ENCODE results near the gene CNTNAP2. TPM values are rescaled to one million over a fixed set of nuclear protein-coding genes. Genes with fewer than 3 reads are reported as not detected.
"Not testable (repeated sequence)": the region's sequence is repeated elsewhere in the genome, so short reads cannot be mapped to it uniquely, and the experiment has no call there.

CNTNAP2 gene
- total RNA-seq, 1 experiment from 2014 or later = 42.5 TPM

DNA sequence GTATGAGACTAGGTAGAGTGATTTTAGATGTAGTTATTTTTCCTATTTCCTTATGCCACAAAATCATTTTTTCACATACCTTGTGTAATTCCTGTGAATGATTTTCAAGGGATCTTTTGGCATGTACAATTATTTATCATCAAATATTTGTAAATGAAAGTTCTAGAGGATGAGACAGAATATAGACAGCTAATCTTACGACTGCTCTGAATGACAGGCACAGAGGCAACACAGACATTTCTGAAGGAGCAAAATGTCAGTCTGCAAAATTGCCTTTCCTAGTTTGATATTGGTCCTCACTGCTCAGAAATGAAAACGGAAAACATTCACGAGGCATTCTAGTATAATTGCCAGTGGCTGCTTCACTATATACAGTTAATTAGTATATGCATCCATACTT is 1663.3 kb downstream of the CNTNAP2 start:
- POLR2A ChIA-PET = no interaction called here
- DNase-seq = no peak
- H3K27ac Mint-ChIP-seq (ENCODE audit: unreplicated experiment) = no peak overlapping the region
- H3K4me3 Mint-ChIP-seq (ENCODE audit: unreplicated experiment) = no peak overlapping the region
- Histone ChIP-seq H3K27me3 (replicated peaks; ENCODE audit: control insufficient read depth, insufficient read depth, low read length) (no peaks in the 10 kb centered on the region), H3K9me3 (no peaks in the 10 kb centered on the region), H3K4me1 (no peaks in the 10 kb centered on the region), H3K36me3 (ENCODE audit: control insufficient read depth, insufficient read depth, low read length) (no peaks in the 10 kb centered on the region), H3K4me3 (ENCODE audit: low read depth, low read length) (no peak overlapping the region)
- H3K4me1 Mint-ChIP-seq (ENCODE audit: low read depth, unreplicated experiment) = no peaks in the 10 kb centered on the region
- CTCF ChIA-PET = no interaction called here
- H3K9me3 Mint-ChIP-seq (ENCODE audit: unreplicated experiment) = no peaks in the 10 kb centered on the region
- BruUV-seq (replicated peaks) = no TSS peak
- no peaks in the 10 kb centered on the region for H3K36me3 Mint-ChIP-seq (ENCODE audit: insufficient read depth, unreplicated experiment)
- H3K27me3 Mint-ChIP-seq (ENCODE audit: insufficient read depth, unreplicated experiment) = peaks cover 3% of the 10 kb centered on the region
- TF ChIP-seq, protein P1, sequence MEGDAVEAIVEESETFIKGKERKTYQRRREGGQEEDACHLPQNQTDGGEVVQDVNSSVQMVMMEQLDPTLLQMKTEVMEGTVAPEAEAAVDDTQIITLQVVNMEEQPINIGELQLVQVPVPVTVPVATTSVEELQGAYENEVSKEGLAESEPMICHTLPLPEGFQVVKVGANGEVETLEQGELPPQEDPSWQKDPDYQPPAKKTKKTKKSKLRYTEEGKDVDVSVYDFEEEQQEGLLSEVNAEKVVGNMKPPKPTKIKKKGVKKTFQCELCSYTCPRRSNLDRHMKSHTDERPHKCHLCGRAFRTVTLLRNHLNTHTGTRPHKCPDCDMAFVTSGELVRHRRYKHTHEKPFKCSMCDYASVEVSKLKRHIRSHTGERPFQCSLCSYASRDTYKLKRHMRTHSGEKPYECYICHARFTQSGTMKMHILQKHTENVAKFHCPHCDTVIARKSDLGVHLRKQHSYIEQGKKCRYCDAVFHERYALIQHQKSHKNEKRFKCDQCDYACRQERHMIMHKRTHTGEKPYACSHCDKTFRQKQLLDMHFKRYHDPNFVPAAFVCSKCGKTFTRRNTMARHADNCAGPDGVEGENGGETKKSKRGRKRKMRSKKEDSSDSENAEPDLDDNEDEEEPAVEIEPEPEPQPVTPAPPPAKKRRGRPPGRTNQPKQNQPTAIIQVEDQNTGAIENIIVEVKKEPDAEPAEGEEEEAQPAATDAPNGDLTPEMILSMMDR (IDR thresholded peaks at IDR 0.05; ENCODE audit: insufficient read depth in 1 of 2, low read depth in 1 of 2, low read length in 1 of 2, severe bottlenecking in 1 of 2, unreplicated experiment in 1 of 2) = no peak
- intact Hi-C loops (cut with micrococcal nuclease; ENCODE audit: unreplicated experiment) = no loop called here

DNA sequence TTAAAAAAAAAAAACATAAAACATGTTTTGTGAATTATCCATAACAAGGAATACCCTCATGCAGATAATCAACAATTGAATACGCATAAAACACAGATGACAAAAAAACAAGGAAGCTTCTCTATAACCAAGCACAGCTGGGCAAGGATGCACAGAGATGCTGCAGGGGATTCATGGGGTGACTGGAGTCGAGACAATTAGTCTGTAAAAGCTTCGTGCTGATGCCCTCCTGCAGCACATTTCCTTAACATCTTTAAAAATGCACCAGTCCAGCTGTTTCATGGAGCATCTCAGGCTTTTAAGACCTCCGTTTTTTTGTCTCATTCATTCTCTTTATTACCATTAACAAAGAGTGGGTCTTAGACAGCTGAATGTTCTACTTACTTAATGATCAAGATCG is 1680.0 kb downstream of the CNTNAP2 start:
- ChIA-PET CTCF (no interaction called here), POLR2A (no interaction called here)
- TF ChIP-seq, protein P1 (IDR thresholded peaks at IDR 0.05; ENCODE audit: insufficient read depth in 1 of 2, low read depth in 1 of 2, low read length in 1 of 2, severe bottlenecking in 1 of 2, unreplicated experiment in 1 of 2) = no peak
- no peaks in the 10 kb centered on the region for H3K4me1 Mint-ChIP-seq (ENCODE audit: low read depth, unreplicated experiment)
- Histone ChIP-seq H3K27me3 (replicated peaks; ENCODE audit: control insufficient read depth, insufficient read depth, low read length) (no peaks in the 10 kb centered on the region), H3K36me3 (ENCODE audit: control insufficient read depth, insufficient read depth, low read length) (no peaks in the 10 kb centered on the region), H3K4me1 (no peaks in the 10 kb centered on the region), H3K4me3 (ENCODE audit: low read depth, low read length) (no peak overlapping the region), H3K9me3 (no peaks in the 10 kb centered on the region)
- peaks cover 7% of the 10 kb centered on the region for H3K27me3 Mint-ChIP-seq (ENCODE audit: insufficient read depth, unreplicated experiment)
- intact Hi-C loops (cut with micrococcal nuclease; ENCODE audit: unreplicated experiment) = no loop called here
- no peak overlapping the region for H3K4me3 Mint-ChIP-seq (ENCODE audit: unreplicated experiment)
- H3K36me3 Mint-ChIP-seq (ENCODE audit: insufficient read depth, unreplicated experiment) = no peaks in the 10 kb centered on the region
- BruUV-seq (replicated peaks) = no TSS peak
- H3K9me3 Mint-ChIP-seq (ENCODE audit: unreplicated experiment) = no peaks in the 10 kb centered on the region
- H3K27ac Mint-ChIP-seq (ENCODE audit: unreplicated experiment) = no peak overlapping the region
- DNase-seq = no peak

DNA sequence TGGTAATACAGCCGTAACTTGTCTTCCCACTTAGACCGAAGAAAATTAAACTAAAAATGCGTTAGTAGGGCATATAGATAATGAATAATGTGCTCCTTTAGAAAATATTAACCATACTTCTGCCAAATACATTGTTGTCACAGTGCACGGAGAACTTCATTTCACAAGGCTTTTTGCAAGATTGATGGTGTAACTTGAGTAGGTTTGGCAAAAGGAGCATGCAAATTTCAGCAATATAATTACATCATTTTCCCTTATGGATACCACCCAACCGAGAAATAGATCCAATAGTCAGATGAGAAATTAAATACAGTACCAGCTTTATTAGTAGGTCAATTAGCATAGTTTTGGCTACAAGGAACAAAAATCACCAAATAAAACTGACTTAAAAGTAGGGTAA is 1681.4 kb downstream of the CNTNAP2 start:
- DNase-seq = no peak
- no peaks in the 10 kb centered on the region for H3K4me1 Mint-ChIP-seq (ENCODE audit: low read depth, unreplicated experiment)
- H3K9me3 Mint-ChIP-seq (ENCODE audit: unreplicated experiment) = no peaks in the 10 kb centered on the region
- H3K4me1 ChIP-seq = no peaks in the 10 kb centered on the region
- no peaks in the 10 kb centered on the region for H3K36me3 Mint-ChIP-seq (ENCODE audit: insufficient read depth, unreplicated experiment)
- intact Hi-C loops (cut with micrococcal nuclease; ENCODE audit: unreplicated experiment) = no loop called here
- no peak overlapping the region for H3K4me3 Mint-ChIP-seq (ENCODE audit: unreplicated experiment)
- no peaks in the 10 kb centered on the region for H3K27me3 ChIP-seq (replicated peaks; ENCODE audit: control insufficient read depth, insufficient read depth, low read length)
- ChIA-PET CTCF (no interaction called here), POLR2A (no interaction called here)
- no peaks in the 10 kb centered on the region for H3K36me3 ChIP-seq (ENCODE audit: control insufficient read depth, insufficient read depth, low read length)
- TF ChIP-seq, protein P1 (IDR thresholded peaks at IDR 0.05; ENCODE audit: insufficient read depth in 1 of 2, low read depth in 1 of 2, low read length in 1 of 2, severe bottlenecking in 1 of 2, unreplicated experiment in 1 of 2) = no peak
- H3K4me3 ChIP-seq (ENCODE audit: low read depth, low read length) = no peak overlapping the region
- no TSS peak for BruUV-seq (replicated peaks)
- H3K27ac Mint-ChIP-seq (ENCODE audit: unreplicated experiment) = no peak overlapping the region
- H3K9me3 ChIP-seq = no peaks in the 10 kb centered on the region
- H3K27me3 Mint-ChIP-seq (ENCODE audit: insufficient read depth, unreplicated experiment) = peaks cover 7% of the 10 kb centered on the region

DNA sequence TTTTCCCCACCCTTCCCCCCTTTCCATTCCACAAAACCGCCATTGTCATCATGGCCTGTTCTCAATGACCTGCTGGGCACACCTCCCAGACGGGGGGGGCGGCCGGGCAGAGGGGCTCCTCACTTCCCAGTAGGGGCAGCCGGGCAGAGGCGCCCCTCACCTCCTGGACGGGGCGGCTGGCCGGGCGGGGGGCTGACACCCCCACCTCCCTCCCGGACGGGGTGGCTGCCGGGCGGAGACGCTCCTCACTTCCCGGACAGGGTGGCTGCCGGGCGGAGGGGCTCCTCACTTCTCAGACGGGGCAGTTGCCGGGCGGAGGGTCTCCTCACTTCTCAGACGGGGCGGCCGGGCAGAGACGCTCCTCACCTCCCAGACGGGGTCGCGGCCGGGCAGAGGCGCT is 1685.2 kb downstream of the CNTNAP2 start:
- POLR2A ChIA-PET = not testable (repeated sequence)

More for the DNA sequence above, 1685.2 kb downstream of the CNTNAP2 start:
- H3K27ac Mint-ChIP-seq (ENCODE audit: unreplicated experiment); H3K27me3 Mint-ChIP-seq (ENCODE audit: insufficient read depth, unreplicated experiment); H3K27me3 ChIP-seq (replicated peaks; ENCODE audit: control insufficient read depth, insufficient read depth, low read length); H3K4me3 ChIP-seq (ENCODE audit: low read depth, low read length); H3K4me3 Mint-ChIP-seq (ENCODE audit: unreplicated experiment); H3K36me3 Mint-ChIP-seq (ENCODE audit: insufficient read depth, unreplicated experiment); H3K36me3 ChIP-seq (ENCODE audit: control insufficient read depth, insufficient read depth, low read length); H3K9me3 ChIP-seq; H3K4me1 ChIP-seq; BruUV-seq (replicated peaks); H3K4me1 Mint-ChIP-seq (ENCODE audit: low read depth, unreplicated experiment); H3K9me3 Mint-ChIP-seq (ENCODE audit: unreplicated experiment); CTCF ChIA-PET; DNase-seq; intact Hi-C loops (cut with micrococcal nuclease; ENCODE audit: unreplicated experiment): not testable (repeated sequence)

Data from Caco-2 (cell line).